ENCODE measurements around the gene ACTRT2.
A peak's percentile ranks its signal among the peaks of the same experiment; 100 is the strongest.

Gene ACTRT2

DNA sequence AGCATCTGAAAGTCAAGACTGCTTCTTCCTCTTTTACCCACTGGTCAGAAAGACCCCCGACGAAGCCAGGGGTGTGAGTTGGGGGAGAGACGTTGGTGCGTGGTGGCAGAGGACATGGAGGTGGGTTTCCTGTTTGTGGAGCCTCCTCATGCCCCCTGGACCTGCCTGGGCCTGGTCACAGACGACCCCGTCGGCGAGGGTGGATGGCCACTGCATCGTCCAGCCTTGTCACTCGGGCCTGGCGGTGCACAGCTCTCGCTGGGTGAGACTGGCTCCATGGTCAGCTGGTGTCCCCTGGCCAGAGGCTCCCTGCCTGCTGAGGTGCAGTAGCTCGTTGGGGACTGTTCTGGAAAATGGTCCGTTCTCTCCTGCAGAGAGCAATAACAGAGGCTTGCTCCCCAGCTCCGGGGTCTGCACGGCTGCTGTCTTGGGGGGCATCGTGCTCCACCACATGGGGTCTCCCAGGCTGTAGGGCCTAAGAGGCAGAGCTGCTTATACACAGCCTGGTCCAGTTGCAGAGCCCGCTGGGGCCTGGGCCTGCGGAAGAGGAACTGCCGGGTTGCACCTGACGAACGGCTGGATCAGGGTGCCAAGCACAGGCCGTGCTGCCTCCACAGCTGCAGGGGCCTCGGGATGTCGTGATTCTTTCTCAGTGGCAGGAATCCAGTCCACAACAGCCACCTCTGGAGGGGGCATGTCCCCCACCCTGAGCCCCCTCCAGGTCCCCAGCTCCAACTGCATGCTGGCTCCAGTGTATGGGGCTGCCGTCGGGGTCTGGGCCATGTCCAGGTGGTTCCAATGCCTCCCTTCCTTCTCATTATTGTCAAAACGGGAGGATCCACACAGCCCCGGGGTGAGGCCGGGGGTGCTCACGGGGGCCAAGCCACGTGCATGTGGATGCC, 18.0 kb upstream of the ACTRT2 start:
- DNase-seq (ENCODE audit: low read depth): no peak

DNA sequence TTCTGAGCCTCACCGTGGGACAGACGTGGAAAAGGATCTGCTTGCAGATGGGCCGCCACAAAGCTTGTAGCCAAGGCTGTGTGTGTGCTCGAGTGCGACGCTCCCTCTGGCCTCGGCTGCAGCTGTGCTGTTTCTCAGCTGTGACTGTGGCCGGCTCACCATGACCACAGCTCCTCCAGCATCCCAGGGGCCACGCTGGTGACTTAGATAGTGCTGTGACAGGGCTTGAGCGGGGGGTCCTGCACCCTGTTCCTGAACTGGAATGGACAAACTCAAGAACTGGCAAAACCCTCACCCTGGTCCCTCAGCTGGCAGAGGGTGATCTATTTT, 17.4 kb upstream of the ACTRT2 start:
- DNase-seq (ENCODE audit: low read depth): no peak

DNA sequence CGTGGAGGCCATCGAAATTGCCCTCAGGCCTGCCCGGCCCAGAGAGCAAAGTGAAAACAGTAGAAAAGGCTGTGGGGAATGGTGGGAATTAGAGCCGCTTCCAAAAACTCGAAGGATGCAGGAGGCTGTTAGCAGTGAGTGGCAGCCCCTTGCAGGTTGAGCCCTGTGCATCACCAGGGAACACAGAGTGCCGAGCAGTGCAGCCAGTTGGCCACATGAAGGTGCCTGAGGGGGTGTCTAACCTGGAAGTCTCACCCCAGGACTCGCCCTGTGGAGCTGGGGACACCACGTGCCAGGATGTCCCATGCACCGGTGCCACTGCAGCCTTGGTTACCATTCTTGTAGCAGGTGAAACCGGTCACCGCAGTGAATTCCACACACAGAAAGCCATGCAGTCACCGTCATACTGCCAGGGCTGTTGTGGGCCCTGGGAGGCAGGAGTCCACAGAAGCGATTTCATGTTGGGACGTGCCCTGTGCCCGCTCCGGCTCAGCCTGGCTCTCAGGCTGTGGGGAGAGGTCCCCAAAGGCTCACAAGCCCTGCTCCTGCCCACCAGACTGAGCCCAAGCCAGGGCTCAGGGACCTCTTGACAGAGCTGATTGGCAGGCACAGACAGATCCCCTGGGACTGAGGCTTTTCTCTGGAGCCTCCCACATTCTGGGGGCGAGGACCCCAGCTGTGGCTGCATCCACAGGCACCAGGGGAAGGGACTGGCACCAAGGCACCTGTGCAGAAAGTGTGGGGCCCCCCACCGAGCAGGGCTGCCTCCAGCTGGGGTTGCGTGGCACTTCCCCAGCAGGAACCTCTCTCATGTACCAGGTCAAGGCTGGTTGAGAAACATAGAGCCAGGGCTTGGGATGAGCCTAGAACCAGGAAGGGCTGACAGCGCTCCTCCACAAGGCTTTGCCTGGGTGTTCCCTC, 16.7 kb upstream of the ACTRT2 start:
- no peak for DNase-seq (ENCODE audit: low read depth)

DNA sequence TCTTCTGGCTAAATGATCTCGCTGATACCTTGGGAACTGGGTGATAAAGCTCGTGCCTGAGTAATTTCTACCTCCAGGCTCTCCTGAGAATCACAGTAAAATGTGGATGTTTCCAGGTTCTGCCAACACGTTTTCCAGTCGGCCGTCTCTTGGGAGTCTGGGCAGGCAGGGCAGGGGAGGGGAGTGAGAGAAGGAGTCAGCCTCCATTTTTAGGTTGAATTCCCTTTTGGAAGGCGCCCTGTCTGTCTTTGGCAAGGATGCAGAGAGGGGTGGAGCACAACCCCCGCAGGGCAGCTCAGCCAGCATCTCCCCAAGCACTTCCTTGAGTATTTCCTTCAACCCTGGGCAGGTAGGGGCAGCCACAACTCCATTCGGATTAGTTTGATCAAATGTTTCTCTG, 15.5 kb upstream of the ACTRT2 start:
- DNase-seq (ENCODE audit: low read depth): no peak

DNA sequence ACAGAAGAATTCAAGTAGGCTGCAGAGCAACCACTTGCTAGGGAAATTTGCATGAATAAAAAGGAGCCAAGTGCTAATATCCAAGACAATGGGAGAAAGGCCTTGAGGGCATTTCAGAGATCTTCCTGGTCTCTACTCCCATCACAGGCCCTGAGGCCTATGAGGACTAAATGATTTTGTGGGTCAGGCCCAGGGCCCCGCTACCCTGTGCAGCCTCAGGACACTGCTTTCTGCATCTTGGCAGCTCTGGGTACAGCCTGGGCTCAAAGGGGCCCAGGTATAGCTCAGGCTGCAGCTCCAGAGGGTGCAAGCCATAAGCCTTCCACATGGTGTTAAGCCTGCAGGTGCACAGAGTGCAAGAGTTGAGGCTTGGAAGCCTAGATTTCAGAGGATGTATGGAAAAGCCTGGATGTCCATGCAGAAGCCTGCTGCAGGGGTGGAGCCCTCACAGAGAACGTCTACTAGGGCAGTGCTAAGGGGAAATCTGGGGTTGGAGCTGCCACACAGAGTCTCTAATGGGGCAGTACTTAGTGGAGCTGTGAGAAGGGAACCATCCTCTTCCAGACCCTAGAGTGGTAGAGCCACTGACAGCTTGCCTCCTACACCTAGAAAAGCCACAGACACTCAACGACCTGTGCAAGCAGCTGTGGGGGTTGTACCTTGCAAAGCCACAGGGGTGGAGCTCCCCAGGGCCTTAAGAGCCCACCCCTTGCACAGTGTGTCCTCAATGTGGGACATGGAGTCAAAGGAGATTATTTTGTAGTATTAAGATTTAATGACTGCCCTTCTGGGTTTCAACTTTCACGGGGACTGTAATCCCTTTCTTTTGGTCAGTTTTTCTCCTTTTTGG, 13.7 kb upstream of the ACTRT2 start:
- DNase-seq (ENCODE audit: low read depth): no peak

DNA sequence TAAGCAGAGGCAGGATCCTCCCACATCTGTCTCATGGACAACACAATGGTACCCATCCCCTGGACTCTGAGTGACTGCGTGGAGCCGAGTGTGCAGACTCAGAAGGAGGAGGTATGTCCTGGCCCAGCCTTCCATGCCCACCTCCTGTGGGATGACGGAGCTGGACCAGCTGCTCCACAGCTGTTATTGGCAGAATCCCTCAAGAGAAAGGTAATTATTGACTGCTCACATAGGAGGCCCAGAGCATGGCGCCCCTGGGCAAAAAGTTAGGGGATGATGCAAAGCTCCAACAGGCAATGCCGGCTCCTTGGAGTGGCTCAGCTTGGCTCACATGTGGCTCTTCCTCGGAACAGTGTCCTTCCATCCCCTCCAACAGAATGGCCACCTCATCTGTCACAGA, 12.2 kb upstream of the ACTRT2 start:
- no peak for DNase-seq (ENCODE audit: low read depth)

DNA sequence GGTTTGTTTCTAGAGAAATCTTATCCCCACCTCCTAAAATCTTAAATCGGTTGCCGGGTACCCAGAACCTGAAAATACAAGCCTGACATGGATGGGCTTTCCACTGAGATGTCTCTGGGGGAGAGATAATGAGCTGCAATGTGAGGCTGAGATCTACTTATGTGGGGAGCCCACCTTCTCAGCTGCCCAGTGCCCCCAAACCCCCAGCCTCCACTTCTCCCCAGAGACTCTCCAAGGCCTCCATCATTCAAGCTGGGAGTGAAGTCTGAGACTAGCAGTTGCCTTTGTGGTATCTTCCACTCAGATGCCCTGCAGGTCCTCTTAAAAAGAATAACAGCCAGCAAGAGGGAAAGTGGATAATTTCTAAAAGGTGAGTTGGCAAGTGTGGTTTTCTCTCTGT, 11.7 kb upstream of the ACTRT2 start:
- no peak for DNase-seq (ENCODE audit: low read depth)

DNA sequence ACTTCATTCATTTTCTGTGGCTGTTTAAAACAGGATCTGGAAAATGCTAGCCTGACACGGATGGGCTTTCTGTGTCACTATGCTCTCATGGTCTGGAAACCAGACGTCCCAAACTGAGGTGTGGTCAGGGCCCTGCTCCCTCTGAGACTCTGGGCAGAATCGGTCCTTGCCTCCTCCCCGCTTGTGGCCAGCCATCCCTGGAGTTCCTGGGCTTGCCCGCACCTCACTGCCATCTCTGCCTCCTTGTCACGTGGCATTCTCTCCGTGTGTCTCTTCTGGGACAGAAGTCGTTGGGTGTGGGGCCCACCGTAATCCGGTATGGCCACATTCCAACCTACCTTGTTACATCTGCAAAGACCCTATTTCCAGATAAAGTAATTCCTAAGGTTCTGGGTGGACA, 10.1 kb upstream of the ACTRT2 start:
- no peak for DNase-seq (ENCODE audit: low read depth)

DNA sequence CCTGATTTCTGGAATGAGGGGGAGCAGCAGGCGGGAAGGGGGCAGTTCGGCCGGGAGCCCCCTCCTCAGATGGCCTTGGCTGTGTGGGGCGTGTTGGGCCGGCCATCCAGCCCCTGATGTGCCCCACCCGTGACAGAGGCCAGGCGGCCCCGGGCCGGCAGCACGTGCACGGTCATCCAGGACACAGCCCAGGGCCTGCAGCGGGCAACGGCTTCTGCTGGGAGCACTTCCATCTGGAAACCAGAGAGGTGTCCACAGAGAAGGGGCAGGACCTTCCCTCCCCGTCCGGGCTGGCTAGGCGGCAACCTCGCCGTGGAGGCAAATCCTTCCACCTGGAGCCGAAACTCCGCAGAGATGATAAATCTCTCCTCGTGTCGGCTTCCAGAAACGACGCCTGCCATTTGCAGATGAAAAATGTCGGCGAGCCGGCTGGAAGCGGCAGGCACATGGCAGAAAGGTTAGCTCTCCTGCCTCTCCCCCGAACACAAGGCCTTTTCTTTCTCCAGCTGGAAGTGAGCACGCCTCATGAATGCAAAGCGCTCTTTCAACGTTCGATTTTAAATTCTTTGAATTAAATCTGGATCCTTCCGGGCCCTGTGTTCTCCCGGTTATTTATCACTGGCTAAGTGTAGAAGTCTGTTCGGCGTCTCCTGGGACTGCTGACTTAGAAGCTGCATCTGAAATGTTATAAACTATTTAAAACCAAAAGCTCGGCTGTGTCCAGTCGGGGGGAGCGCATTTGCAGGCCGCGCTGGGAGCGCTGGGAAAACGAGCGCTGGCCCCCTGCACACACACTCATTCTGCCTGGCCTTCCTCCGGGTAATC, 9.4 kb upstream of the ACTRT2 start:
- DNase-seq (ENCODE audit: low read depth): no peak

DNA sequence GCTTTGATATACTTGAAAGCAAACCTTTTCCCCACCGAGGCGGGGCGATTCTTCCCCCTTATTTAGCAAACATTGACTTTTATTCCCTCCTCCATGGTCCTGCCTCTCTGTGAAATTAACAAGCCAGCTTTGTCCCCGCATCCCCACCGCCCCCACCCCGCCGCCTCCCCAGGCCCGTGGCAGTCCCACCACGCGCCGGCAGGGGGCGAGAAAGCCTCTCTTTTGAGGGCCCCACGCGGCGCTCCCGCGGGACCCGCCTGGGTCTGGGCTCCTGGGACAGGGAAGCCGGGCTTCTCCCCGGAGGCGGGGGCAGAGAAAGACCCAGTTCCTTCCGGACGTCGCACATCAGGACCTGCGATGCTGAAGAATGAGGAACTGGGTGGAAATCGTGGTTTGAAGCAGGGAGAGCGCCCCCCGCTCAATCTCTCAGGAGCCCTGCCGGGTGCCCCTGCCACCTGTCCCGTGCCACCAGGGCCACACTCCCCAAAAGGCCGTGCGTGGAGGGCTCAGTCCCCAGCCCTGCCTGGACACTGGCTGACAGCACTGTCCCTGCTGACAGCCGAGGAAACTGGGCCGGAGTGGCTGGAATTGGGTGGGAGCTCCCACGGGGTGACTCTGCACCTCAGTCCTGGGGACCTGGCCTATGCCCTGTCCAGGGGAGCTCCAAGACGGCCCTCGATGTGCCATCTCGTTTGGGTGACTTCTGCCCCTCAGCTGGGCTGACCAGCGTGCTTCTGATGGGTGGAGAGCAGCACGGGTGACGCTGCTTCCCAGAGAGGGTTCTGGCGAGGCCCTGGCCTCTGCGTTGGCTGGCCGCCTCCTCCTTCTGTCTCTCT, 8.6 kb upstream of the ACTRT2 start:
- DNase-seq (ENCODE audit: low read depth): peak; percentile 26

DNA sequence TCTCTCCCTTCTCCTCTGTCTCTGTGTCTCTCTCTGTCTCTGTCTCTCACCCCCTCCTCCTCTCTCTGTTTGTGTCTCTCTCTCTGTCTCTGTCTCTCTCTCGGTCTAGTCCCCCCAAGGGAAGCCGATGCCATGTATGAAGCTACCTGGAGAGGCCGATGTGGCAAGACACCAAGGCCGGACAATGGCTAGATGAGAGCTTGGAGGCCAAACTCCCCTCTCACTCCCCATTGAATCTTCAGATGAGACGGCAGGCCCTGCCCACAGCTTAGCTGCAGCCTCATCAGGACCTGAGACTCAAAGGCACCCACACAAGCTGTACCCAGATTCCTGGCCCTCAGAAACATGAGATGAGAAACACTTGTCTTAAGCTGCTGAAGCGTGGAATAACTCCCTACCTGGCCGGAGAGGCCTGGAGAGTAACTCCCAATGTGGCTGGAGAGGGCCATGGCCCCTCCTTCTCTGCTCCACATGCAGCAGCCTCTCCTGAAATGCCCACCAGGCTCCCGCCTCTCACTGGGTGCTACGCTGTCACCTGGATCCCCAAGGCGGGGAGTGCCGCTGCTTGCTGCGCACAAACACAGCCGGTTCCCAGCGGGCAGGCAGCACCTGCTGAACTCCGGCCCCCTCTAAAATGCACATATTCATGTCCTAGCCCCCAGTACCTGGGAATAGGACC, 7.8 kb upstream of the ACTRT2 start:
- no peak for DNase-seq (ENCODE audit: low read depth)

DNA sequence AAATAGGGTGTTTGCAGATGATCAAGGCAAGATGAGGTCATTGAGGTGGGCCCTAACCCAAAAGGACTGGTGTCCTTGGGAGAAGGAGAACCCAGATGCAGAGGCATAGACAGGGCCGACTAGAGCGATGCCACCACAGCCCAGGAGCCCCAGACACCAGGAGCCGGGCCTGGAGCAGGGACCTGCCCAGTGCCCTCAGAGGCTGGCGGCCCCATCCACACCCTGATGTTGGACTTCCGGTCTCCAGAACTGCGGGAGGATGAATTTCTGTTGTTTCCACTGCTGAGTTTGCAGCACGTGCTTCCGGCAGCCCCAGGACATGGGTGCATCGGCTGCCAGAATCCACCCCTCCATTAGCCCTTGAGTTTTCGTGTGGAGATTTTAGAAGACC, 7.2 kb upstream of the ACTRT2 start:
- DNase-seq (ENCODE audit: low read depth): no peak

DNA sequence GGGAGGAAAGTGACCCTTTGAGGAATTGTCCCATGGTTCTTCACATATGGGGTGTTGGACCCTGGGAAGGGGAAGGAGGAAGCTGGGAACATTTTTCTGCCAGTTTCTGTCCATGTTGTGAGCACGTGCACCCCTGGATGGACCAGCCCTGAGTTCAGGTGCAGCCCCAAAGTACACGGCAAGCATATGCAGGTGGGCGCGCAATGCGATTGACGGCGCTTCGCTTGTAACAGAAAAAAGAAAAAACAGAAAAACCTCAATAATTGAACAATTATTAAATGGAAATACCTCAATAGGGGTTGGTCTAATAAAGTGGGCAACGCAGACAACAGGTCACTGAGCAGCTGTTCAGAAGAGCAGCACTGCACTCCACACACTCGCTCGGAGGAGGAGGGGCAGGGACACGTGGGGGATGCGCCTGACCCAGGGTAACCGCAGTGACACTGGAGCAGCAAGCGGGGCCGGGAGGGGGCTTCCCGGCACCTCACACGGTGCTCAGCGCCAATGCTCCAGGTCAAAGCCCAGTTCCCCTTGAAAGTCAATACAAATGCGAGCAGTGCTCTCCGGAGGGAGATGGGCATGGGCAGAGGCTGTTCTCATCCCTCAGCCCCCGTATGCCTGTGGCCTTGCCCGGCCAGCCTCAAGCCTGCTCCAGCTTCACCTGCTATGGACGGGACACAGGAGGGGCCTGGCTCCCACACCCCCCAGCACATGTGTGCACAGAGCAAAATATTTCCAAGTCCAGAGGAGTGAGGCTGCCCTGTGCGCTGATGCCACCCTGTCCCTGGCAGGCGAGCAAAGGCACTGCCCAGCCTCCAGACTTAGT, 6.6 kb upstream of the ACTRT2 start:
- no peak for DNase-seq (ENCODE audit: low read depth)

DNA sequence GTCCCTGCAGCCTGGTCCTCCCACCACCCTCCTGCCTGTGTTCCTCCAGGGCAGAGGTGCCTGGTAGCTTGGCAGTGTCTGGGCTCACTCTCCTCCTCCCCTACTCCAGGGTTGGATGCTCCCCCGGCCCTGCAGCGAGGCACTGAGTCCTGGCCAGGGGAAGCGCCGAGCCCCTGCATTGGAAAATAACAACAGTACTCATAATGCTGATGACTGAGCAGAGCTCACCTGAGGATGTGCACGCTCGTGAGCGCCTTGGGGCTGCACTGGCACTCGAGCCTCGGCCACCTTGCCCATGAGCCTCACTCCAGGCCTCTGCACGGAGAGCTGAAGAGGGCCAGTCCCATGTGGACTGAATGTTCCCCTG, 6.0 kb upstream of the ACTRT2 start:
- no peak for DNase-seq (ENCODE audit: low read depth)

DNA sequence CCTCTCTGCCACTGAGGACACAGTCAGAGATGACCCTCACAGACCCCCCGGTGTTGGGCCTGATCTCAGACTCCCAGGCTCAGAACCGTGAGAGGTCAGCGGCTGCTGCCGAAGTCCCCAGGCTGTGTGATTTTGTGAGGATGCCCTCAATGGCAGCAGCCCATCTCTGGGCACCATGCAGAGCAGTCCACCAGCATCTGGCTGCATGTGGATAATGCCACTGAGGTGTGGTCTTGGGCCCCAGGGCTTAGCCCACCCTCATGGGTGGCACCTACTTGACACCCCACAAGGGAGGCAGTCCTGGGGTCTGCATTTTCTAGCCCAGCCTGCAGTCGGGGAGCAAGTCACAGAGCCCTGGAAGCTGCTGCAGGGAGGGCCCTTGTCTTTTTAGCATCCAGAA, 5.5 kb upstream of the ACTRT2 start:
- no peak for DNase-seq (ENCODE audit: low read depth)

DNA sequence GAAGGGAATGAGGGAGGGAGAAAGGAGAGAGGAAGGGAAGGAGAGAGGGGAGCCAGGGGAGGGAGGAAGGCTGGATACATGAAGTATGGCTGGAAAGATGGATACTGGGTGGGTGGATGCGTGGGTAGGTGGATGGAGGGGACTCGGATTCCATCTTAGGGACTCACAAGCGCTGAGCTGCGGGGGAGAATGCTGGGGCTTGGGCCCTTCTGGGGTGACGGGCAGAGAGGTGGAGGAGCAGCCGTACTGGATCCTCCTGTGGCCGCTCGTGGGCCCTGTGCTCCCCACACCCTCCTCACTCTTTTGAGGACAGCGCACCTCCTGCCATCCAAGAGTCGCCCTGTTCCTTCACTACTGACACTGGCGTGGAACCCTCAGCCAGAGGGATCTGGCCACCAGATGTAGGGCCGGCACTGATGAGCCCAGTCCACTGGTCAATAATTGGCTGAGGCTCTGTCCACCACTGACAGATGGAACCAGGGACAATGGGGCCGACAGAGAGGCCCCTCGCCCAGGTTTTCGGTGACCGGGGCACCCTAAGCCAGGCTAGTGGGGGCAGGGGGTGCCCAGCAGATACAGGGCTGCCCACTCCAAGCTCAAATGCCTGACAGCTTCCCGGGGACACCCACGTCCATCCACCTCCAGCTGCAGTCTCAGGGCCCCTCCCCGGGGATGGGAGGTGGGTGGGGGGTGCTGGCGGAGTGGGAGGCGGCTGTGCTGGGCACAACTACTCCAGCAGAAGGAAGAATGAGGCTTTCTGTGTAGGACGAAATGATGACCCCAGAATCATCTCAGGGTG, 4.4 kb upstream of the ACTRT2 start:
- DNase-seq (ENCODE audit: low read depth): no peak

DNA sequence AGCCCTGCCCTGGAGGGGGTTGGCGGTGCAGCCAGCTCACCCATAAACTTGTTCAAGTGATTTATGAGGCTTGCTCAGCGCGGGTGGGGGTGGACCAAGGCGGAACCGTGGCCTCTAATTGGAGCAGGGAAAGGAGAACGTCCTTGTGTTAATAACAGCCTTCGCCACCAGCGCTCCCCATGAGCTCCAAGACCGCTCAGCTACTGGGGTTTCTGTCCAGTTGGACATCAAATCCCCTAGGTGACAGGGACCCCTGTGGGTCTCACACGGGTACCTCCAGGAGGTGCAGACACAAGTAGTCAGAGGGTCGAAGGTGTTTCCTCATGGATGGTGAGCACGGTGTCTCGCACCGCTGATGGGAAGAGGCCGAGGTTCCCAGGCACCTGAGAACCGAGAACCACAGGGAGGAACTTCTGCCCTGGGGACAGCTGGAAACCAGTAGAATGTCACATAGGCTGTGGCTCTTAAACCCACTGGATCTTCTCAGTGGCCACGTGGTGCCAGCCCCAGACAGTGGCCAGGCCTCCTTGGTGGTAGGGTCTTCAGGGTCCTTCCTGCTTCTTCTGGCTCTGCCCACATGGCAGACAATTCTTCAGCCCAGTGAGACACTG, 3.7 kb upstream of the ACTRT2 start:
- no peak for DNase-seq (ENCODE audit: low read depth)

DNA sequence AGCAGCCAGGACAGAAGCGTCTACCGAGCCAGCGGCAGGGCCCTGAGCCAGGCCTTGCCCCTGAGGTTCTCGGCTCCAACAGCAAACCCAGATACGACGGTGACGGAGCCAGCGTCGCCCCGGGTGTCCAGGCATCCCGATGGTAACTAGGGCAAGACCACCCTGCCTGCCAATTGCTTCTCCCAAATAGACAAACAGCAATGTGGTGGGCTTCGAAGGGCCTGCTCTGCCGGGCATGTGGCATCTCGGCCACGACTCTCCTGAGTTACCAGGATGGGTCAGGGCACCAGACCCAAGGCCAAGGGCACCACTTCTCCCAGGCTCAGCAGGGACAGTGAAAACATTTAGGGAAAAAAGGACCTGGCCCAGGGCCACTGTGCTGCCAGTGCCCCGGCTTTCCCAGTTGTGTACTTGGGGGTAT, 3.2 kb upstream of the ACTRT2 start:
- no peak for DNase-seq (ENCODE audit: low read depth)

Measured in T follicular helper cell (primary cell).